ENCODE results near the gene ZBTB39.
"Not testable (repeated sequence)": the region's sequence is repeated elsewhere in the genome, so short reads cannot be mapped to it uniquely, and the experiment has no call there.

Gene ZBTB39

GRCh38 chr12:56978397-56979138 is 27.8 kb downstream of the ZBTB39 start:
- DNase-seq = no peak

DNA sequence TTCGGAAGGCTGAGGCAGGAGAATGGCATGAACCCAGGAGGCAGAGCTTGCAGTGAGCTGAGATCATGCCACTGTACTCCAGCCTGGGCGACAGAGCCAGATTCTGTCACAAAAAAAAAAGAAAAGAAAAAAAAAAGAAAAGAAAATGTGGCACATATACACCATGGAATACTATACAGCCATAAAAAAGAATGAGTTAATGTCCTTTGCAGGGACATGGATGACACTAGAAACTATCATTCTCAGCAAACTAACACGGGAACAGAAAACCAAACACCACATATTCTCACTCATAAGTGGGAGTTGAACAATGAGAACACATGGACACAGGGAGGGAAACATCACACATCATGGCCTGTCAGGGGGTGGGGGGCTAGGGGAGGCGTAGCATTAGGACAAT is 29.0 kb downstream of the ZBTB39 start:
- not testable (repeated sequence) for DNase-seq

DNA sequence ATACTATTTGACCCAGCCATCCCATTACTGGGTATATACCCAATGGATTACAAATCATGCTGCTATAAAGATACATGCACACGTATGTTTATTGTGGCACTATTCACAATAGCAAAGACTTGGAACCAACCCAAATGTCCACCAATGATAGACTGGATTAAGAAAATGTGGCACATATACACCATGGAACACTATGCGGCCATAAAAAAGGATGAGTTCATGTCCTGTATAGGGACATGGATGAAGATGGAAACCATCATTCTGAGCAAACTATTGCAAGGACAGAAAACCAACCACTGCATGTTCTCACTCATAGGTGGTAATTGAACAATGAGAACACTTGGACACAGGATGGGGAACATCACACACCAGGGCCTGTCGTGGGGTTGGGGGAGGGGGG is 32.1 kb downstream of the ZBTB39 start:
- not testable (repeated sequence) for DNase-seq

DNA sequence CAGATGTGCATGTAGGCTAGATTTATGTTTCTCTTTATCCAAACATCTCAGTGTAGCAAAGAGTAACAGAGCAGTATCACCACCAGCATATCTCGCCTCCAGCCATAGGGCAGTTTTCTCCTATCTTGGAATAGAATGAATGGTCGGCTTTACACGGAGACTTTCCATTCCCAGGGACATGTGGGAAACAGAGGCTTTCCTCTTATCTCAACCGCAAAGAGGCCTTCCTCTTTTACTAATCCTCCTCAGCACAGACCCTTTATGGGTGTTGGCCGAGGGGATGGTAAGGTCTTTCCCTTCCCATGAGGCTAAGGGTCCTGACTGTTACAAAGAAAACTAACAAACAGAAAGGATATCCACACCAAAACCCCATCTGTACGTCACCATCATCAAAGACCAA is 37.4 kb downstream of the ZBTB39 start:
- DNase-seq = not testable (repeated sequence)

DNA sequence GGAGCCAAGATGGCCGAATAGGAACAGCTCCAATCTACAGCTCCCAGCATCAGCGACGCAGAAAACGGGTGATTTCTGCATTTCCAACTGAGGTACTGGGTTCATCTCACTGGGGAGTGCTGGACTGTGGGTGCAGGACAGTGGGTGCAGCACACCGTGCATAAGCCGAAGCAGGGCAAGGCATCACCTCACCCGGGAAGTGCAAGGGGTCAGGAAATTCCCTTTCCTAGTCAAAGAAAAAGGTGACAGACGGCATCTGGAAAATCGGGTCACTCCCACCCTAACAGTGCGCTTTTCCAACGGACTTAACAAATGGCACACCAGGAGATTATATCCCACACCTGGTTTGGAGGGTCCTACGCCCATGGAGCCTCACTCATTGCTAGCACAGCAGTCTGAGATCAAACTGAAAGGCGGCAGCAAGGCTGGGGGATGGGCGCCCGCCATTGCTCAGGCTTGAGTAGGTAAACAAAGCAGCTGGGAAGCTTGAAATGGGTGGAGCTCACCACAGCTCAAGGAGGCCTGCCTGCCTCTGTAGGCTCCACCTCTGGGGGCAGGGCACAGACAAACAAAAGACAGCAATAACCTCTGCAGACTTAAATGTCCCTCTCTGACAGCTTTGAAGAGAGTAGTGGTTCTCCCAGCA is 40.2 kb downstream of the ZBTB39 start:
- not testable (repeated sequence) for DNase-seq

GRCh38 chr12:56965124-56965523 is 41.2 kb downstream of the ZBTB39 start:
- not testable (repeated sequence) for DNase-seq

- DNase-seq = not testable (repeated sequence)
Observed at GRCh38 chr12:56963557-56963956, 42.8 kb downstream of the ZBTB39 start.

DNA sequence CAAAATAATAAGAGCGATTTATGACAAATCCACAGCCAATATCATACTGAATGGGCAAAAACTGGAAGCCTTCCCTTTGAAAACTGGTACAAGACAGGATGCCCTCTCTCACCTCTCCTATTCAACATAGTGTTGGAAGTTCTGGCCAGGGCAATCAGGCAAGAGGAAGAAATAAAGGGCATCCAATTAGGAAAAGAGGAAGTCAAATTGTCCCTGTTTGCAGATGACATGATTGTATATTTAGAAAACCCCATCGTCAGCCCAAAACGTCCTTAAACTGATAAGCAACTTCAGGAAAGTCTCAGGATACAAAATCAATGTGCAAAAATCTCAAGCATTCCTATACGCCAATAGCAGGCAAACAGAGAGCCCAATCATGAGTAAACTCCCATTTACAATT is 44.1 kb downstream of the ZBTB39 start:
- DNase-seq = not testable (repeated sequence)

GRCh38 chr12:56958422-56958821 is 47.9 kb downstream of the ZBTB39 start:
- no peak for DNase-seq

GRCh38 chr12:56957229-56958052 is 48.9 kb downstream of the ZBTB39 start, which contains the start of gene RDH16:
RDH16 (minus strand) TSS chr12:56957608; CDS start chr12:56957462, 146 bp downstream.
- no peak for DNase-seq

- no peak for DNase-seq
Observed at GRCh38 chr12:56955631-56956256, 50.6 kb downstream of the ZBTB39 start.

GRCh38 chr12:56954958-56955355 is 51.4 kb downstream of the ZBTB39 start:
- no peak for DNase-seq

DNA sequence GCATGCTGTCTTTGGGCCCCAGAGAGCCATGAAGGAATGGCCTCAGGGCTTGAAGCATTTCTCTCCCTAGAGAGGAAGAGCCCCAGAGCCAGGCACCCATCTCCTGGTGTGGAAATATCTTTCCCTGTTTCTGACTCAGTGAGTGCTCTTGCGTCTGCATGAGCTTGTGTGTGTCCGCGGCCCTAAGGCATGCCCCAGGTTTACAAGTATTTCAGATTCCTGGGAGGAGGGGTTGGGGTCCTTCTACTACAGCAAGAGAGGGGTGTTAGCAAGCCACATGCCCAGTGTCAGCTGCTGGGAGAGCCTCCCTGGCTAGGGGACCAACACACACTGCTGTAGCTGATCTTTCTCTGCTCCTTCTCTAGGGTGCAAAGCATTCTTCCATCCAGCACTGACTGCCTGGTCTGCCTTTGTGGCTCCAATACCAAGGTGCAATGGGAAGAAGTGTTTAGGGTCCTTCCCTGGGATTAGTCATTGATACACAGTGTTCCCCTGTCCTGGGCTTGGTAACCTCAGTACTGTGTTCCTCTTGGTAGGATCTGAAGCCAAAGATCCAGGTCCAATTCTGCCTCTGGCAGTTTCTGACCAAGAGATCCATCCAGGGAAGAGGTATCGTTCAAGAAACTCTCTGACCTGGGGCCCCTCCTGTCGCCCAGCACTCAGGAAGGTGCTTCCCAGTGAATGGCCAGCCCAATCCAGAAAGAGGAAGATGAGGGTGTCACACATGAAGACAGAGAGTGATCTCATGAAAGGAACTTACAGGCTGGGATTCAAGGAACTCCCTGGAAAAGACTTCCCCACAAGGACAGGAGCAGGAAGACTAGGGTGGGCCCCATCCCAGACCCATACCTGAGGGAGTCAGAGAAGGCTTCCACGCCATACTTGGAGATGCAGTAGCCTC is 52.0 kb downstream of the ZBTB39 start:
- no peak for DNase-seq

GRCh38 chr12:56953314-56953713 is 53.0 kb downstream of the ZBTB39 start:
- no peak for DNase-seq

DNA sequence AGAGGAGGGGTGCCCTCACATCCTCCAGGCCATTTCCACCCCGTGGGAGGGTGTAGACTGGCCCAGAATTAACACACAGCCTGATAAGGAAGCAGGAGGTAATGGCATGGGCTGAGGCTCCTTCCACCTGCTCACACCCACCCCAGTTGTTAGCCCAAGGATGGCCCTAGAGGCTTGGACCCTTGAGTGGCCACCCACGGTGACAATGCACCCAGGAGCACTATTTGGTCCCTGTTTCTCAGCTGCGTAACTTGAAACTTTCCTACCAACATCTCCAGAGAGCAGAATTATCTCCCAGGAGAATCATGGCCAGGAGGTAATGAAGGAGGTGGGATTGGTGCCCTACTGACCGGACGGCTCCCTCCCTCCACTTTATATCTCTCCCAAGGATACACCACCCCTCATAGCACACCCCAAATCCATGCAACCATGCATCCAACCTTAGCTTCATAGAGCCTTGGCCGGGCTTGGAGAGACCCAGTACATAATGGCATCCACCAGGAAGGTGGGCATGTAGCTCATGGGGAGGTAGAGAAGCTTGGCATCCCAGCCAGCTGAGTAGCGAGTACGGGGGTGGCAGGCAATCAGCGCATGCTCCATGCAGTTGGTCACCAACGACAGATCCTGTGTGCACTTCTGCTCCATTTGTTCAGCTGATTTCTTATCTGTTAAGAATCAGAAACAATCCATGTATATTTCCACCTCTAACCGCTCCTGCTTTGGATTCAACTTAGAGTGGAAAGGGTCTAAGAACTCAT is 54.6 kb downstream of the ZBTB39 start:
- no peak for DNase-seq

GRCh38 chr12:56948881-56949280 is 57.5 kb downstream of the ZBTB39 start:
- DNase-seq = no peak
